HL-60/S4 treated with phorbol 12-myristate 13-acetate at 8.2 ng/mL for 4 days and 3 days (cell line): ENCODE data around the gene INTS1.

ENCODE experiments used
- in situ Hi-C: fragments of 300-500 bp; cut with MboI; formaldehyde crosslinking; loops from 2 replicates; pipeline ENCODE4 v1.15.0; 2022; ENCODE audit warnings: low sequenced_read_pairs

Gene INTS1

GRCh38 chr7:1503816-1504775 lies at the start of gene INTS1:
Gene INTS1 (minus strand): TSS chr7:1504389. CDS start chr7:1503960, 429 bp downstream.
- in situ Hi-C loops, result no loop called here

- in situ Hi-C loops, result no loop called here
These were observed 49.5 kb upstream of the INTS1 start for GRCh38 chr7:1553512-1554210.

- in situ Hi-C loops, result no loop called here
These were observed 48.0 kb upstream of the INTS1 start for GRCh38 chr7:1552200-1552599.

GRCh38 chr7:1550846-1551155 lies 46.6 kb upstream of the INTS1 start:
- in situ Hi-C loops, result no loop called here

GRCh38 chr7:1550005-1550845 lies 46.0 kb upstream of the INTS1 start:
- in situ Hi-C loops, result no loop called here

GRCh38 chr7:1549357-1550004 lies 45.3 kb upstream of the INTS1 start:
- in situ Hi-C loops, result no loop called here

GRCh38 chr7:1548944-1549343 lies 44.8 kb upstream of the INTS1 start:
- in situ Hi-C loops, result no loop called here

GRCh38 chr7:1548438-1548831 lies 44.2 kb upstream of the INTS1 start:
- in situ Hi-C loops, result no loop called here

- in situ Hi-C loops, result no loop called here
These were observed 43.7 kb upstream of the INTS1 start for GRCh38 chr7:1547777-1548437.

- in situ Hi-C loops, result no loop called here
These were observed 43.0 kb upstream of the INTS1 start for GRCh38 chr7:1546909-1547776.

GRCh38 chr7:1546274-1546908 lies 42.2 kb upstream of the INTS1 start:
- in situ Hi-C loops, result no loop called here

GRCh38 chr7:1545417-1546246 lies 41.4 kb upstream of the INTS1 start:
- in situ Hi-C loops, result no loop called here

- in situ Hi-C loops, result no loop called here
These were observed 40.8 kb upstream of the INTS1 start for GRCh38 chr7:1544896-1545416.

GRCh38 chr7:1544178-1544895 lies 40.1 kb upstream of the INTS1 start:
- in situ Hi-C loops, result no loop called here

GRCh38 chr7:1543826-1544177 lies 39.6 kb upstream of the INTS1 start:
- in situ Hi-C loops, result no loop called here

- in situ Hi-C loops, result no loop called here
These were observed 38.9 kb upstream of the INTS1 start for GRCh38 chr7:1542841-1543747.
